ENCODE measurements around the gene DCAF11. TPM values are rescaled to one million over a fixed set of nuclear protein-coding genes. Genes with fewer than 3 reads are reported as not detected.

Gene DCAF11
- total and polyA plus RNA-seq, 2 of the 13 experiments (the other 11 are each of a cell fraction or from before 2014, with no cell fraction given) = 150 to 257 TPM

DNA sequence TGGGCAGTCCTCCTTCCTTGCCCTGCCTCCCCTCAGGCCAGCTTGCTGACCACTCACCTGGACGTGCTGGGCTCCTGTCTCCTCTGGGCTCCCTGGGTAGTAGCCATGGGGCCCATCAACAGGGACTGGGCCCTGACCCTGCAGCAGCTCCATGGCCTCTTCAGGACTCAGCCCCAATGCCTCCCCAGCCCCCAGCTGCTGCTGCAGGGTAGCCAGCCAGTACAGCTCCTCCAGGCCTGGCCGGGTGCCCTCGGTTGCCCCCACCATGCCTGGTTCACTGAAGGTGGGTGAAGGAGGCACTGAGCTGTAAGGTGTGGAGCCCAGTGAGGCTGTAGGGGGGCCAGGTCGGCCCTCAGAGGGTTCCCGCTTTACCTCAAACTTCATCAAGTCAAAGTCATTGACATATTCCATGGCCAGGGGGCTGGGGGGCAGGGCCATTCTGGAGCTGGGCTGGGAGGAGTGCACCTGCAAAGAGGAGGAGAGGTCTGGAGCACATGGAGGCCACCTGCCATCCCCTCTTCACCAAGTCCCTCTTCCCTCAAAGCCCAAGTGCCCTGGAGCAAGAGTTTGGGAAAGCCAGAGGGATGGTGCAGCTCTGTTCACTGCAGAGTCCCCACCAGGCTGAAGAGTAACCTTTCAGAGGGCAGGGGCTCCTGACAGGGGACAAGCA, 32.0 kb upstream of the DCAF11 start:
- Histone ChIP-seq H3K27ac (ENCODE audit: extremely low read length, insufficient read depth, low read length) (no peak overlapping the region), H3K4me3 (replicated peaks in 1 of 3; ENCODE audit: insufficient read depth in 1 of 3, low read depth in 2 of 3, low read length in 3 of 3) (no peak overlapping the region), H2AFZ (ENCODE audit: low read length) (no peak overlapping the region), H3K9me3 (ENCODE audit: low read length) (no peaks in the 10 kb centered on the region), H3K79me2 (ENCODE audit: insufficient read depth, low read length) (no peaks in the 10 kb centered on the region), H3K4me1 (ENCODE audit: insufficient read depth, low read length) (peaks cover 26% of the 10 kb centered on the region), H3K4me2 (ENCODE audit: low read depth, low read length) (no peak overlapping the region), H3K27me3 (ENCODE audit: control insufficient read depth in 1 of 2, insufficient read depth in 2 of 2, low read length in 2 of 2) (peaks cover 19 to 79% of the 10 kb centered on the region in 2 experiments), H3K36me3 (replicated peaks in 1 of 2; ENCODE audit: control insufficient read depth in 1 of 2, insufficient read depth in 2 of 2, low read length in 2 of 2) (no peaks in the 10 kb centered on the region), H4K20me1 (ENCODE audit: insufficient read depth, low read length) (no peaks in the 10 kb centered on the region), H3K9ac (ENCODE audit: insufficient read depth, low read depth, low read length) (no peak overlapping the region)
- intact Hi-C loops (cut with micrococcal nuclease; ENCODE audit: unreplicated experiment) = no loop called here
- no peak for FAIRE-seq
- CTCF ChIA-PET (ENCODE audit: low intra/inter-chr PET ratio, low total read pairs) = interaction anchor here (1.3 kb wide), 1 partner anchor 8 kb away, joined by 3 read pairs; no protein-coding TSS in a partner anchor
- in situ Hi-C loops (cut with HindIII; ENCODE audit: extremely low pct_ligation_motif_present, low pct_unique_long_range_greater_than_20kb) = no loop called here
- DNase-seq (ENCODE audit: low spot score) = no peak
- WGBS (ENCODE audit: low lambda C conversion rate) = 67% methylated on average over 5 of the region's 5 CpGs
- peak; percentile 4; the same call in 2 of the 3 replicates for ATAC-seq
- no TSS peak for BruUV-seq (replicated peaks)
- POLR2A ChIA-PET = interaction anchor here (1.0 to 4.9 kb wide), 13 partner anchors 8 to 189 kb away, joined by 3 to 131 read pairs (median 11); partner anchors contain the start of genes CARMIL3, CHMP4A, DCAF11 and NRL
- TF ChIP-seq ZNF10 (CRISPR knock-in tag; IDR thresholded peaks at IDR 0.05; ENCODE audit: borderline replicate concordance, low read depth) = 0 out of 2 replicates have a peak, but pooled peaks have one; percentile 32
- TF ChIP-seq ZNF3 (CRISPR knock-in tag; IDR thresholded peaks at IDR 0.05) = no peak
- no peak for TF ChIP-seq ZC3H13 (CRISPR knock-in tag; IDR thresholded peaks at IDR 0.05)
- no peak for TF ChIP-seq ZNF260 (CRISPR knock-in tag; IDR thresholded peaks at IDR 0.05; ENCODE audit: borderline replicate concordance, low read depth)
- TF ChIP-seq NFE2L1 (CRISPR knock-in tag; IDR thresholded peaks at IDR 0.05; ENCODE audit: borderline replicate concordance) = no peak
- TF ChIP-seq ZNF225 (CRISPR knock-in tag; IDR thresholded peaks at IDR 0.05) = peak; percentile 13; the same call in 1 of the 2 replicates
- TF ChIP-seq, protein P1, sequence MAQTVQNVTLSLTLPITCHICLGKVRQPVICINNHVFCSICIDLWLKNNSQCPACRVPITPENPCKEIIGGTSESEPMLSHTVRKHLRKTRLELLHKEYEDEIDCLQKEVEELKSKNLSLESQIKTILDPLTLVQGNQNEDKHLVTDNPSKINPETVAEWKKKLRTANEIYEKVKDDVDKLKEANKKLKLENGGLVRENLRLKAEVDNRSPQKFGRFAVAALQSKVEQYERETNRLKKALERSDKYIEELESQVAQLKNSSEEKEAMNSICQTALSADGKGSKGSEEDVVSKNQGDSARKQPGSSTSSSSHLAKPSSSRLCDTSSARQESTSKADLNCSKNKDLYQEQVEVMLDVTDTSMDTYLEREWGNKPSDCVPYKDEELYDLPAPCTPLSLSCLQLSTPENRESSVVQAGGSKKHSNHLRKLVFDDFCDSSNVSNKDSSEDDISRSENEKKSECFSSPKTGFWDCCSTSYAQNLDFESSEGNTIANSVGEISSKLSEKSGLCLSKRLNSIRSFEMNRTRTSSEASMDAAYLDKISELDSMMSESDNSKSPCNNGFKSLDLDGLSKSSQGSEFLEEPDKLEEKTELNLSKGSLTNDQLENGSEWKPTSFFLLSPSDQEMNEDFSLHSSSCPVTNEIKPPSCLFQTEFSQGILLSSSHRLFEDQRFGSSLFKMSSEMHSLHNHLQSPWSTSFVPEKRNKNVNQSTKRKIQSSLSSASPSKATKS (CRISPR knock-in tag; IDR thresholded peaks at IDR 0.05) = no peak
- TF ChIP-seq ZBTB10 (CRISPR knock-in tag; IDR thresholded peaks at IDR 0.05; ENCODE audit: borderline replicate concordance) = no peak
- TF ChIP-seq SRSF4 (IDR thresholded peaks at IDR 0.05; ENCODE audit: low read depth, low read length, poor library complexity, severe bottlenecking) = no peak
- TF ChIP-seq, protein P2, sequence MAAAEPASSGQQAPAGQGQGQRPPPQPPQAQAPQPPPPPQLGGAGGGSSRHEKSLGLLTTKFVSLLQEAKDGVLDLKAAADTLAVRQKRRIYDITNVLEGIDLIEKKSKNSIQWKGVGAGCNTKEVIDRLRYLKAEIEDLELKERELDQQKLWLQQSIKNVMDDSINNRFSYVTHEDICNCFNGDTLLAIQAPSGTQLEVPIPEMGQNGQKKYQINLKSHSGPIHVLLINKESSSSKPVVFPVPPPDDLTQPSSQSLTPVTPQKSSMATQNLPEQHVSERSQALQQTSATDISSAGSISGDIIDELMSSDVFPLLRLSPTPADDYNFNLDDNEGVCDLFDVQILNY (CRISPR knock-in tag; conservative IDR thresholded peaks at IDR 0.05) = no peak
- no peak for TF ChIP-seq ZNF44 (CRISPR knock-in tag; IDR thresholded peaks at IDR 0.05)
- no peak for TF ChIP-seq ZNF501 (CRISPR knock-in tag; IDR thresholded peaks at IDR 0.05)
- TF ChIP-seq ZBTB3 (CRISPR knock-in tag; IDR thresholded peaks at IDR 0.05; ENCODE audit: borderline replicate concordance, low read depth) = no peak
- no peak for TF ChIP-seq CREBL2 (CRISPR knock-in tag; IDR thresholded peaks at IDR 0.05; ENCODE audit: borderline replicate concordance)
- no peak for TF ChIP-seq SOX13 (IDR thresholded peaks at IDR 0.05)
- TF ChIP-seq SOX13 (CRISPR knock-in tag; conservative IDR thresholded peaks at IDR 0.05 in 1 of 2, IDR thresholded peaks at IDR 0.05 in 1 of 2) = no peak
- TF ChIP-seq ZNF776 (CRISPR knock-in tag; IDR thresholded peaks at IDR 0.05) = 0 out of 2 replicates have a peak, but pooled peaks have one; percentile 18
- TF ChIP-seq SIX4 (CRISPR knock-in tag; IDR thresholded peaks at IDR 0.05) = no peak
